Measurements from ENCODE around the gene ATG7. TPM values are rescaled to one million over a fixed set of nuclear protein-coding genes. Genes with fewer than 3 reads are reported as not detected.
A peak's percentile ranks its signal among the peaks of the same experiment; 100 is the strongest.

Gene ATG7
- total RNA-seq, 2 donors from 2014 or later: 23.5 to 36.6 TPM

- H3K27ac Mint-ChIP-seq: no peak overlapping the region
- DNase-seq (ENCODE audit: low spot score in 2 of 2): no peak
- H3K9me3 Mint-ChIP-seq: peaks cover 0 to 13% of the 10 kb centered on the region in 2 donors
- ATAC-seq: no peak
- peaks cover 22 to 24% of the 10 kb centered on the region in 2 donors for H3K36me3 Mint-ChIP-seq
Measured at GRCh38 chr3:11602886-11603527, 330.8 kb downstream of the ATG7 start.

GRCh38 chr3:11603628-11604027 lies 331.4 kb downstream of the ATG7 start:
- ATAC-seq: no peak
- Mint-ChIP-seq H3K9me3 (peaks cover 0 to 7% of the 10 kb centered on the region in 2 donors), H3K36me3 (peaks cover 17 to 18% of the 10 kb centered on the region in 2 donors), H3K27ac (no peak overlapping the region)
- DNase-seq (ENCODE audit: low spot score in 2 of 2): no peak

DNA sequence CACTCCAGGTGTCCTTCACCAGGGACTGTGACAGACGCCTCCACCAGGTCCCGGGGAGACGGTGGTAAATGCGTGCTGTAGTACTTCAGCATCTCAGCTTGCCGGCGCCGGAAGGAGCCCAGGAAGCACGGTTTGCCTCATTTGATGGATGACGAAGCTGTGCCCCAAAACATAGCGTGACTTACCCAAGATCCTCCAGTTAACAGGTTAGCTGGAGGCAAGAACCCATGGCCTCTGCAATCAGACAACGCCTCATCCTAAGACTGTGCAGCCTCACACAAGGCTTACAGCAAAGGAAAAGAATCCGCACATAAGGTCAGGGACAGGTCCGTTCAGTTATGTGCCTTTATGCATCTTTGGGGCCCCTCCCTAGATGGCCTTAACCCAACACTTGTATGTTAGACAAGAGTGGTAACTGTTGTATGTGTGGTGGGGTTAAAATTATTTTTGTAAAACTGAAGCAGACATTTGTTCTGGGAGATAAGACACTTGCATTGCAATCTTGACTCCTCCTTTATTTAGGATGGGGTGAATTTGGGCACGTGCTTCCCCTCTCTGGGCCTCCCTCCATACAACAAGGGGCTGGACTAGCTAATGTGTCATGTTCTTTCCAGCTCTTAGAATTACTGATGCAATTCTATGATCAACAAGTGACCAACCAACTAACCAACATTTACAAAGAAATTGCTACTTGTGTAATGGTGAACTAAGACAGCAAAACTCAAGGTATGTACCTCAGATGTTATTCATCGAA lies 332.1 kb downstream of the ATG7 start:
- Mint-ChIP-seq H3K9me3 (peaks cover 0 to 5% of the 10 kb centered on the region in 2 donors), H3K27ac (no peak overlapping the region), H3K36me3 (peaks cover 15% of the 10 kb centered on the region in 2 donors)
- ATAC-seq: no peak
- DNase-seq (ENCODE audit: low spot score in 2 of 2): no peak

GRCh38 chr3:11605398-11605797 lies 333.2 kb downstream of the ATG7 start:
- H3K9me3 Mint-ChIP-seq: peaks cover 0 to 5% of the 10 kb centered on the region in 2 donors
- DNase-seq (ENCODE audit: low spot score in 2 of 2) (no peak), ATAC-seq (no peak)
- H3K27ac Mint-ChIP-seq: peak overlapping the region in 1 of 2 donors; percentile 50
- peaks cover 8 to 10% of the 10 kb centered on the region in 2 donors for H3K36me3 Mint-ChIP-seq

GRCh38 chr3:11606090-11606784 lies 334.0 kb downstream of the ATG7 start:
- no peak for ATAC-seq
- Mint-ChIP-seq H3K27ac (peak overlapping the region in 1 of 2 donors; percentile 38), H3K9me3 (peaks cover 0 to 5% of the 10 kb centered on the region in 2 donors), H3K36me3 (peaks cover 0 to 4% of the 10 kb centered on the region in 2 donors)
- DNase-seq (ENCODE audit: low spot score in 2 of 2): no peak

DNA sequence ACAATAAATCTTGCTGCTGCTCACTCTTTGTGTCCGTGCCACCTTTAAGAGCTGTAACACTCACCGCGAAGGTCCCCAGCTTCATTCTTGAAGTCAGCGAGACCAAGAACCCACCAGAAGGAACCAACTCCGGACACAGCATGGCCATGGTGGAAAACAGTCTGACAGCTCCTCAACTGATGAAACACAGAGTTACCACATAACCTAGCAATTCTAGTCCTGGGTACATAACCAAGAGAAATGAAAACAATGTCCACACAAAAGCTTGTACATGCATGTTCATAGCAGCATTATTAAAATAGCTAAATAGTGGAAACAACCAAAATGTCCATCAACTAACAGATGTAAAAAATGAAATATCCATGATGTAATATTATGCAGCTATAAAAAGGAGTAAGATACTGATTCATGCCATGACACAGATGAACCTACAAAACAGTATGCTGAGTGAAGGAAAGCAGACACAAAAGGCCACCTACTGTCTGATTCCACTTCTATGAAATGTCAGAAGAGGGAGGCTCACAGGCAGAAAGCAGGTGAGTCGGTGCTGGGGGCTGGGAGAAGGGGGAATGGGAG lies 334.8 kb downstream of the ATG7 start:
- H3K9me3 Mint-ChIP-seq: peaks cover 0 to 5% of the 10 kb centered on the region in 2 donors
- peak overlapping the region in 1 of 2 donors; percentile 38 for H3K27ac Mint-ChIP-seq
- DNase-seq (ENCODE audit: low spot score in 2 of 2) (no peak), ATAC-seq (no peak)
- H3K36me3 Mint-ChIP-seq: peaks cover 0 to 4% of the 10 kb centered on the region in 2 donors

Other genes with a start within 250 kb of the ATG7 start
- 1 to 10 TPM in 1 of 2 donors, under 1 TPM in 1; 0.10 to 1.6 TPM for gene HRH1, start 117.9 kb upstream of the ATG7 start, total RNA-seq